Prostate gland (tissue), 2 donors: ENCODE measurements around the gene CYP11A1. TPM values are rescaled to one million over a fixed set of nuclear protein-coding genes. Genes with fewer than 3 reads are reported as not detected.

Experiments
- DNase-seq: peaks from one replicate; pipeline ENCODE4 v3.0.0-alpha.2; 2019; ENCODE audit warnings: low spot score
- H3K27ac ChIP-seq, 2 donors: fragments of 200-600 bp; sonication (generic); 2 replicates each; pipeline ENCODE4 v1.5.1; 2017 to 2019
- H3K27me3 ChIP-seq: fragments of 200-600 bp; sonication (generic); replicated peaks from 2 replicates; pipeline ENCODE4 v1.5.1; 2019; ENCODE audit not compliant: insufficient read depth
- H3K36me3 ChIP-seq, 2 donors: fragments of 200-600 bp; sonication (generic); 1 replicate in 1 of 2; 2 replicates in 1 of 2; pipeline versions ENCODE4 v1.5.1 to v1.8.1; 2017 to 2019
- H3K4me1 ChIP-seq: fragments of 200-600 bp; sonication (generic); replicated peaks from 2 replicates; pipeline ENCODE4 v1.5.1; 2019
- H3K4me3 ChIP-seq, 2 donors: fragments of 200-600 bp; sonication (generic); 2 replicates each; pipeline ENCODE4 v1.5.1; 2017 to 2019
- H3K9me3 ChIP-seq: fragments of 200-600 bp; sonication (generic); 2 replicates; pipeline ENCODE4 v1.5.1; 2017
- POLR2A ChIP-seq: fragments of 450-650 bp; IDR thresholded peaks from one replicate; pipeline ENCODE4 v1.6.1; 2016; ENCODE audit warnings: antibody characterized with exemption, mild to moderate bottlenecking
- POLR2AphosphoS5 ChIP-seq: sonication (generic); formaldehyde crosslinking; IDR thresholded peaks from one replicate; pipeline ENCODE4 v1.6.1; 2017; ENCODE audit warnings: antibody characterized with exemption
- WGBS: methylation state at CpG from one replicate; pipeline ENCODE4 v1.1.5; 2018; 5-methylcytosine and 5-hydroxymethylcytosine counted together
- intact Hi-C: fragments of 100-400 bp; cut with DNase I; formaldehyde crosslinking; loops from one replicate; pipeline ENCODE4 v1.14.2; 2022
- total RNA-seq, 2 donors: library from RNA; depleted of rRNA; stranded (reverse); fragments of >200 nt; gene quantifications; one replicate each; pipeline ENCODE4 v1.1.0, GENCODE V29; 2016
- TF ChIP-seq, protein P1 (sequence below), 4 experiments: fragments of 200-600 bp in 2 of 4; fragments of 450-650 bp in 2 of 4; sonication (generic) in 2 of 4; IDR thresholded peaks; 1 replicate in 3 of 4; 2 replicates in 1 of 4; pipeline ENCODE4 v1.5.1; 2016 to 2019; ENCODE audit warnings: antibody characterized with exemption in 4 of 4, mild to moderate bottlenecking in 2 of 4, moderate library complexity in 2 of 4

CYP11A1 gene
- total RNA-seq, 2 donors from 2014 or later: 0.87 to 45.9 TPM

DNA sequence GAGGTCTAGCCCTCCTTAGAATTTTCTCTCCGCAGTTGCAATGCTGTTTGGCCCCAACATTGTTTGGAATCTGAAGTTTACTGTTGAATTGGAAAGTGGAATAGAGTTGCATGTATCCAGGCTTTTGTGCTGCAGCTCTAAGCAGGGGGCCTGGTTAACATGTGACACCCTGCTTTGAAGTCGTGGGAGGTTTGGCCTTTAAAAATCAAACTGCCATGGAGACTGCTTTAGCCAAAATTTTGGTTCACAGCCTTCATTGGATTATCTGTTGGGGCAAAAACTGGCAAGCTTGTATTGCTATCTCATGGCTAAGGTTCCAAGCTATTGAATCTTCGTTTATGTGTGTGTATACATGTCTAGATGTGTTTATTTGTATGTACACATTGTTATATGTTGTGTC lies 15.8 kb downstream of the CYP11A1 start:
- 26% methylated on average over 3 of the region's 3 CpGs for WGBS
- no peak overlapping the region for H3K27ac ChIP-seq
- no peak overlapping the region for H3K4me3 ChIP-seq
- no peaks in the 10 kb centered on the region for H3K36me3 ChIP-seq
- TF ChIP-seq POLR2A: no peak
- no peak for TF ChIP-seq POLR2AphosphoS5
- TF ChIP-seq, protein P1, sequence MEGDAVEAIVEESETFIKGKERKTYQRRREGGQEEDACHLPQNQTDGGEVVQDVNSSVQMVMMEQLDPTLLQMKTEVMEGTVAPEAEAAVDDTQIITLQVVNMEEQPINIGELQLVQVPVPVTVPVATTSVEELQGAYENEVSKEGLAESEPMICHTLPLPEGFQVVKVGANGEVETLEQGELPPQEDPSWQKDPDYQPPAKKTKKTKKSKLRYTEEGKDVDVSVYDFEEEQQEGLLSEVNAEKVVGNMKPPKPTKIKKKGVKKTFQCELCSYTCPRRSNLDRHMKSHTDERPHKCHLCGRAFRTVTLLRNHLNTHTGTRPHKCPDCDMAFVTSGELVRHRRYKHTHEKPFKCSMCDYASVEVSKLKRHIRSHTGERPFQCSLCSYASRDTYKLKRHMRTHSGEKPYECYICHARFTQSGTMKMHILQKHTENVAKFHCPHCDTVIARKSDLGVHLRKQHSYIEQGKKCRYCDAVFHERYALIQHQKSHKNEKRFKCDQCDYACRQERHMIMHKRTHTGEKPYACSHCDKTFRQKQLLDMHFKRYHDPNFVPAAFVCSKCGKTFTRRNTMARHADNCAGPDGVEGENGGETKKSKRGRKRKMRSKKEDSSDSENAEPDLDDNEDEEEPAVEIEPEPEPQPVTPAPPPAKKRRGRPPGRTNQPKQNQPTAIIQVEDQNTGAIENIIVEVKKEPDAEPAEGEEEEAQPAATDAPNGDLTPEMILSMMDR (IDR thresholded peaks at IDR 0.05): no peak
- no peak for DNase-seq
- H3K9me3 ChIP-seq: no peaks in the 10 kb centered on the region
- intact Hi-C loops: no loop called here
- H3K4me1 ChIP-seq: no peaks in the 10 kb centered on the region
- no peaks in the 10 kb centered on the region for H3K27me3 ChIP-seq

DNA sequence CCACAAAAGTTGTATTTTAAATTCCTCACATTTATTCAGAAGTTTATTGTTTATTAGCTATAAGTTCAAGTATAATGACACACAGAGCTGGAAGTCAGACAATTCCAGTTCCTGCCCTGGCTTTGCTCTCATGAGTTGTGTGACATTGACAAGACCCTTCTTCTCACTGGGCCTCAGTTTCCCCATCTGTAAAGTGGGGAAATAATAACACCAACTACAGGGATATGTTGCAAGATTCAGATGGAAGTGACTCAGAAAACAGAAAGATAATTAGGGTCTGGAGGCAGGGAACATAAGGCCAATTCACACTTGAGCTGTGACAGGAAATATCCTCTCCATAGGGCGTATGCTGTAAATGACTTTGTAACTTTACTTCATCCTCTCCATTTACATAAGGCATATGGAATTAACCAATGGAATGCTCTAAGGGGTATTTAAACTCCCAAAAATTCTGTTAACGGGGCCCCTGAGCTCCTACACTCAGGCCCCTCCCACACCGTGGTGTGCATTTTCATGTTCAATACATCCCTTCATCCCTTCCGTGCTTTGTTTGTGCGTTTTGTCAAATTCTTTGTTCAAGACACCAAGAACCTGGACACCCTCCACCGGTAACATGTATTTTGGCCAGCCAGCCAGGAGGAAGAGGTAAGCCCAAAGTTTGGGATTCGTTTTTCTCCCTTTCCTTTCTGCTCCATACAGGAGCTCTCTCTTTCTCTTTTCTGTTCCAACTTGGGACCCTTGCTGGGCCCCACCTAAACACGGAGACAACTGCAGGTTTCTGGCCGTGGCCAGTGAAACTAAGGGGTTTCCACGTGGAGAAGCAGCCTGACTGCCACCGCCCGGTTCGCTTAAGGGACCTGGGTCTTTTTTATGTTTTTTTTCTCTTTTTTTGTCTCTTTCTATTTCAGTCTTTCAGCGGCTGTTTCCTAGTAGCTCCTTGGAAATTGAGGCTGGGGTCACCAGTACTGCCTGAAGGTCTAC lies 16.9 kb downstream of the CYP11A1 start:
- H3K27ac ChIP-seq: no peak overlapping the region

DNA sequence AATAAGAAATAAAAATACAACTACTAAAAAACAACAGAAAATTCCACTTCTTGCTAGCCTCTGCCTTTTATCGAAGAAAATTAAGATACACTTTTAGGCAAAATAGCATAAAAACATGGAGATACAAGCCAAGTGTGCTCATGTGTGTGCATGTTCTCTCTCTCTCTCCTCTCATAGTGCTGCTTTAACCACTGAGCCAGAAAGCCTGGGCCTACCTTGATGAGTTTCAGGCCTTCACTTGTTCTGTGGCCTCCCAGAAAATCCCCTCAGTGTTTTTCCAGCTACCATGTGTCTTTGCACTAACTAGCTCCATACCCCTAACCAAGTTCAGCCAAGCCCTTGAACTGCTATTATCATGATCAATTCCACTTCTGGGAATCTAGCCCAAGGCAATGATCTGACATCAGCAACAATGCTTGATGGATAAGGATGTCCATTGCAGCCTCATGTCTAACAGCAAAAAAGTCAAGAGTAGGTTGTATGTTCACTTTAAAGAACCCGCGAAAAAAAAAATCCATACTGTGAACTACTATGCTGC lies 18.1 kb downstream of the CYP11A1 start:
- H3K4me1 ChIP-seq: no peaks in the 10 kb centered on the region
- TF ChIP-seq POLR2AphosphoS5 (no peak), POLR2A (no peak)
- TF ChIP-seq, protein P1 (IDR thresholded peaks at IDR 0.05): no peak
- intact Hi-C loops: no loop called here
- WGBS: 84% methylated on average over 3 of the region's 3 CpGs
- no peaks in the 10 kb centered on the region for H3K36me3 ChIP-seq
- H3K4me3 ChIP-seq: no peak overlapping the region
- DNase-seq: no peak
- H3K27ac ChIP-seq: no peak overlapping the region
- H3K27me3 ChIP-seq: no peaks in the 10 kb centered on the region
- H3K9me3 ChIP-seq: no peaks in the 10 kb centered on the region

More for the DNA sequence above, 16.9 kb downstream of the CYP11A1 start:
- Histone ChIP-seq H3K36me3 (no peaks in the 10 kb centered on the region), H3K27me3 (no peaks in the 10 kb centered on the region), H3K4me3 (no peak overlapping the region), H3K4me1 (no peaks in the 10 kb centered on the region), H3K9me3 (no peaks in the 10 kb centered on the region)
- TF ChIP-seq, protein P1 (IDR thresholded peaks at IDR 0.05): no peak
- TF ChIP-seq POLR2A (no peak), POLR2AphosphoS5 (no peak)
- intact Hi-C loops: no loop called here
- DNase-seq: no peak
- WGBS: 68% methylated on average over 14 of the region's 14 CpGs

DNA sequence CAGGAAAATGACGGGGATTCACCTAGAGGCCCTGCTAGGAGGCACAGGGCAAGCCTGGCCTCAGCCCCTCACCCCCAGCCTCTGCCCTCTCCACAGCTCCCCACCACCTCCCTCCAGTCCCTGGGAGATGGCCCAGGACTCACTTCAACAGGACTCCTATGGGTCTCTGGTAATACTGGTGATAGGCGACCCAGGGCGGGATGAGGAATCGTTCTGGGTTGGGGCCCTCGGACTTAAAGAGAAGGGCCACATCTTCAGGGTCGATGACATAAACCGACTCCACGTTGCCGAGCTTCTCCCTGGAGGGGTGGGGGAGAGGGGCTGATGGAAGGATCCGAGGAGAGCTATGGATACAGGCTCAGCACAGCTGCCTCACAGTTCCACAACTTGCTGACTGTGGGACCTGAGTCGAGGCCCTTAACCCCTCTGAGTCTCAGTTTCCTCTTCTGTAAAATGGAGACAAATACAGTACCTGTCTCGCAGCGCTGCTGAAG lies 19.6 kb downstream of the CYP11A1 start:
- H3K9me3 ChIP-seq: no peaks in the 10 kb centered on the region
- TF ChIP-seq POLR2A: no peak
- TF ChIP-seq POLR2AphosphoS5: no peak
- TF ChIP-seq, protein P1 (IDR thresholded peaks at IDR 0.05): no peak
- no peak overlapping the region for H3K4me3 ChIP-seq
- intact Hi-C loops: no loop called here
- H3K27ac ChIP-seq: no peak overlapping the region
- no peaks in the 10 kb centered on the region for H3K36me3 ChIP-seq
- no peak for DNase-seq
- H3K27me3 ChIP-seq: no peaks in the 10 kb centered on the region
- no peaks in the 10 kb centered on the region for H3K4me1 ChIP-seq
- WGBS: 91% methylated on average over 13 of the region's 13 CpGs
